Eye (tissue), 1 donor: ENCODE data around the gene DNAJA1.

Source experiments
- DNase-seq: peaks from one replicate; pipeline ENCODE4 v3.0.0-alpha.2; 2015

DNAJA1 gene

DNA sequence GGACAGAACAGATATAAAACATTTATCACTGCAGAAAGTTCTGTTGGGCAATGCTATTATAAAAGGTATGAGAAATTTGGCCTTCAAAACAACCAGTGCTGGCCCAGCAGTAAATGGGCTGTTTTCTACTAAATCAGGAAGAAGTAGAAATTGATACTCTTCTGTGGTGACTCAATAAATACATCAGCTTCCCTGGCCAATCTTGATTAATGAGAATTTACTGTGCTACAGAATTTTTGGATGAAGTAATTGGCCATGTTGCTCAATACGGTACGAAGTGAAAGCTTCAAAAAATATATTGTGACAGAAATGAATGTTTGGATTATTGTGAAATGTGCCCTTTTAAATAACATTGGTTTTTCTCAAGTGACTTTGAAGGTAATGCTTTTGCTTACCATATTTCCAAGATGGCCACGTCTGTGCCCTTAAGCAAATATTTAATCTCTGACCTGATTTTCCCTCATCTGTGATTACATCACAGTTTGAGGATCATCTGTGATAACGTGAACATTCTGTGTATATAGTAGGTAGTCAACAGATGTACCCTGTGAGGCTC, 4.2 kb downstream of the DNAJA1 start:
- DNase-seq: no peak

DNA sequence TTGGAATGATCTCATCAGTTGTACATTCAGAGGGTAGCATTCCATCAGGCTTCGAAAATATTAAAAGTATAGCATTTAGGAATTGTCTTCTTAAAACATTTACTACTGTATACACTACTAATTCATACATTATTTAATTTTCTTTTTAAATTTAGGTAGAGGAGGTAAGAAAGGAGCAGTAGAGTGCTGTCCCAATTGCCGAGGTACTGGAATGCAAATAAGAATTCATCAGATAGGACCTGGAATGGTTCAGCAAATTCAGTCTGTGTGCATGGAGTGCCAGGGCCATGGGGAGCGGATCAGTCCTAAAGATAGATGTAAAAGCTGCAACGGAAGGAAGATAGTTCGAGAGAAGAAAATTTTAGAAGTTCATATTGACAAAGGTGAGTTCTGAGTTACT, 5.2 kb downstream of the DNAJA1 start:
- no peak for DNase-seq

DNA sequence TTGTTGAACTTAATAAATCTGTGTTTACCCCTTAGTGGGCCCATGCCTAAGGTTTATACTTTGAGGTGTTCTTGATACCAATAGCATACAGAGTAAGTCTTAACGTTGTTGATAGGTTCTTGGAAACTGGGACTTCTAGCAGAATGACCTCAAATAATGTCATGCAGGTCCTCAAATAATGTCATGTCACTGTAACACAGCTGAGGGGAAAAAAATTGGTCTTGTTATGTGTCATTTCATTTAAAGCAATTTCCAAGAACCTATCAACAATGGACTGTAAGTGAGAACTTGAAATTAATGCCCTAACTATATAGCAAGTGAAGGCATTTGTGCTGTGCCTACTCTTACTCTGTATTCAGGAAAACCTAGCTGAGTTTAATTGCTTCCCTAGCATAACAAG, 7.2 kb downstream of the DNAJA1 start:
- DNase-seq: no peak

DNA sequence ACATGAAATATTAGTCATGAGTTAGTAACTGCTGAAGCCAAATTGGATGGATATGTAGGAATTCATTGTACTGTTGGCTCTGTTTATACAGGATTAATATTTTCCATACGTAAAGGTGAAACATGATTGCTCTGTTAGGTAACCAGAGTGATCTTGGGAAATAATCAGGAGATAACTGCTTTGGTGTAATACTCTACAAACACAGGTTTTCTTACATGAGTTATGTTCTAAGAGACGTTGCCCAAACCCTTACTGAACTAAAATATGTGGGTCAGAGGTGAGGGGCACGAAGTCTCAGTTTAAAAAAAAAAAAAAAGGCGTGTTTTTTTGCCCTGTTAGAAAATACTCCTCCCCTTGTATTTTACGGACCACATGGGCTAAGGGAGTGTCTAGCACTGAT, 7.8 kb downstream of the DNAJA1 start:
- DNase-seq: no peak

DNA sequence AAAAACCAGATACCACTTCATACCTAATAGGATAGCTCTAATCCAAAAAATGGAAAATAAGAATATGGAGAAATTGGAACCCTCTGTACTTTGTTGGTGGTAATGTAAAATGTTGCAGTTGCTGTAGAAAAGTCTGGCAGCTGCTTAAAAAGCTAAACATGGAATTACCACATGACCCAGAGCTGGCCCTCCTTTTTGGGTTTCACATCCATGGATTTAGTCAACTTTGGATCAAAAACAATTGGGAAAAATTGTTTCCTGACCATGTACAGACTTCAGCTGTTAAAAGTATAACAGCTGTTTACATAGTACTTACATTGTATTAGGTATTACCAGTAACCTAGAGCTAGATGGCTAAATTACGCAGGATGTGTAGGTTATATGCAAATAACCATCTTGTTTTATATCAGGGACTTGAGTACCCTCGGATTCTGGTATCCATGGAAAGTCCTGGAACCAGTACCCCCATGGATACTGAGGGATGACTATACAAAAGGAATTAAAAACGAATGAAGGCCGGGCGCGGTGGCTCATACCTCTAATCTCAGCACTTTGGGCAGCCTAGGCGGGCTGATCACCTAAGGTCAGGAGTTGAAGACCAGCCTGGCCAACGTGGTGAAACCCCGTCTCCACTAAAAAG, 15.8 kb downstream of the DNAJA1 start:
- DNase-seq: no peak

DNA sequence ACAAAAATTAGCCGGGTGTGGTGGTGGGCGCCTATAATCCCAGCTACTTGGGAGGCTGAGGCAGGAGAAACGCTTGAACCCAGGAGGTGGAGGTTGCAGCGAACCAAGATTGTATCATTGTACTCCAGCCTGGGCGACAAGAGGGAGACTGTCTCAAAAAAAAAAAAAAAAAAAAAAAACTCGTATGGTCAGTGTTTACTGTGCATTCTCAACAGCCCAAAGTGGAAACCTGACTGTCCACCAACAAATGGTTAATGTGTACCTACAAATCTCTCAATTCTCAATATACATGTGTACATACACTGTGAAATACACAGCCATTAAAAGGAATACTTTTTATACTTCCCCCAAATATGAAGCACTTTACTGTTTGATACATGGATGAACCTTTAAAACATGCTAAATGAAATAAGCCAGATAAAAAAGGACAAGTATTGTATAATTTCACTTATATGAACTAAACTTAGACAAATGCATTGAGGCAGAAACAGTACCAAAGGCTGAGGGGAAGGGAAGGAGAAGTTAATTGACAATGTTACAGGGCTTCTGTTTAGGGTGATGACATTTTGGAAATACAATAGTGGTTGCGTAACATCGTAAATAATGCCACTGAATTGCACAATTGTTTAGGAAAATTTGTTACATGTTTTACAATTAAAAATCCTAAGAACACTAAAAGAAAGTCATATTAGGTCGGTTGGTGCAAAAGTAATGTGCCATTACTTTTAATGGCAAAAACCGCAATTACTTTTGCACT, 16.5 kb downstream of the DNAJA1 start:
- DNase-seq: peak; percentile 6

DNA sequence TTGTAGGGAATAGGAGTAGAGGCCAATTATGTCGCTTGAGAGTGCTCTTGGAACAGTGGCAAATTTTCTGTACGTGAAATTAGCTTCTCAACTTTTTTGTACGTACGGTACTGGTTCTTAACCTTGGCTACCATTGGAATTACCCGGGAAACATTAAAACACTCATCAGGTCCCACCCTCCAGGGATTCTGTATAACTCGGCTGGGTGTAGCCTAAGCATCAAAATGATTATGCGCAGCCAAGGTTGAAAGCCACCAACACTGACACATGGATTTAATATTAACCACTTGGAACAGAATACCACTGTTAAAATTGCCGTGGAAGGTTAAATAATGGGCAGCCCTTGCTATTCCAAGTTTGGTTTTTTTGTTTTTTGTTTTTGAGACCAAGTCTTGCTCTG, 17.4 kb downstream of the DNAJA1 start:
- DNase-seq: peak; percentile 14

DNA sequence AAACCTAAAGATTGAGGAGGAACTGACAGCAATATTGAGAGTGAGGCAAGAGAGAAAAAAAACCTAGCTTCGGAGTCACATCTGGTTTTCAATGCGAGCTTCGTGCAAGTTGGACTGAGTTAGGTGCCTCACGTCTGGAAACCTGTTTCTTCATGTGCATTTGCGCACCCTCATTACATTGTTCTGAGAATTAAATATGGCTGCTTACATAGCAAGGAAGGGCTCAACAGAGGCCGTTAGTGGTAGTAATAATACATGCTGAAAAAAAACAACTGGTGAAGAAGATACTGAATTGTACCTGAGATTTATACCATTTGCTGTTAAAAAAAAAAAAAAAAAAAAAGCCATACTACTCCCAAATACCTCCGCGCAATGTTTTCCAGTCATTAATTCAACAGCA, 18.6 kb downstream of the DNAJA1 start:
- no peak for DNase-seq

DNA sequence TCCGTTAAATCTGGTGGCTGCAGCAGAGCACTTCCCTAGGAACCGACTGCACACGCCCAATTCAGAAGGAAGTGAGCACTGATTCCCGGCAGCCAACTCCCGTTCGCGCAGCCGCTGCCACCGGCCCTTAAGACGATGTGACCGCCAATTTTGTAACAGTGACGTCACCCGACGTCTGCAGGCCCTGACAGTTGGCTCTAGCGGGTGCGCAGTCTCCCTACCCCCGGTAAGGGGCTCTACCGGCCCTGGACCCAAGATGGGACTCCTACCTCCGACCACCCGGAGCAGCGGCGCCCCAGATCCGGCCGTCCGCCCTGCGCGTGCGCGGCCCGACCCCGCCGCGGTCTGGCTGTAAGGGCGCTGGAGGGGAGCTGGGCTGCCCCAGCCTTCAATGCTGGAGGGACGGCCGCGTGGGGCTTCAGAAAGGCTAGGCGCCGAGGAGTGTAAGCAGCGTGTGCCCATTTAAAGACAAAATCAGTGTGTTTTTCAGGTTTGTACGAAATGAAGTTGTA, 19.1 kb downstream of the DNAJA1 start:
- peak; percentile 92 for DNase-seq

DNA sequence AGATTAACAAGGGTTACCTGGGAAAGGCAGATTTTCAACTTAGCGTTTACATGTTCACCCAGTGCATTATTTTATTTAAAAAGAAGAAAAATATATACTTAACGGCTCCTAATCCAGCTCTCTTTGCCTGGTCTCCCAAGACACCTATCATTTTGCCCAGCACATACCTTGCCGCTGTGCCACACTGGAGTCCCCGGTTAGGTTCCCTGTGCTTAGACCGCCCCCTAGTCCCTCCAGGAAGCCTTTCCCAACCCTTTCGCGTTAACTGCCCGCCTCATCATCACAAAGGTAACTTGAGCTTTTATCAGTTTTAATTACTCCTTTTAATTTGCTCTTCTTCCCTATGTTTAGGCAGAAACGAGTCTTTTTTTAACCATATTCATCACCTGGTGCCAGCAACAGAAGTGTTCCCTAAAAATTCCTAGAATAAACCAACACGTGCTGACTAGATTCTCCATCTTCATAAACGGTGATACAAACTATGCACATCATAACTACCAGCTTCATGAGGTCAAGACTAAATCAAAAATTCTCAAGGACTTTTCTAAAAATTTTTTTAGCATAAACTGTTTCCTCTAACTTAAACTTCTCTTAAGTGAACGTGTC, 19.7 kb downstream of the DNAJA1 start:
- DNase-seq: no peak

DNA sequence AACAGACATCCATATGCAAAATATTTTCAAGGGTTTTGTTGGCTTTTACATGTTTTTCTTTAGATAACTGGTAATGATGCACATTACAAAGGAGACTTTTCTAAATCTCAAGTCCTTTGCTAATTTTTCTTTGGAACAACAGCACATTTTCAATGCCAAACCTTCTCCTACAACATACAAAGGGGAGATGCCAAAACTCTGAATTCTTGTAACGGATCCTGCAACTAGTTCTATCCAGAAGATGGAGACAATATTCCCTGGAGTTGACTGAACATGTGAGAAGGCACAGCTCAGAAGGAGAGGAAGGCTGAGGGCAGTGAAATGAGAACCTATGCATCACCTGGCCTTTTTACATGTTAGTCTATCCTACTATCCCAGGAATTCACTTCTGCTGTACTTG, 21.0 kb downstream of the DNAJA1 start:
- no peak for DNase-seq

DNA sequence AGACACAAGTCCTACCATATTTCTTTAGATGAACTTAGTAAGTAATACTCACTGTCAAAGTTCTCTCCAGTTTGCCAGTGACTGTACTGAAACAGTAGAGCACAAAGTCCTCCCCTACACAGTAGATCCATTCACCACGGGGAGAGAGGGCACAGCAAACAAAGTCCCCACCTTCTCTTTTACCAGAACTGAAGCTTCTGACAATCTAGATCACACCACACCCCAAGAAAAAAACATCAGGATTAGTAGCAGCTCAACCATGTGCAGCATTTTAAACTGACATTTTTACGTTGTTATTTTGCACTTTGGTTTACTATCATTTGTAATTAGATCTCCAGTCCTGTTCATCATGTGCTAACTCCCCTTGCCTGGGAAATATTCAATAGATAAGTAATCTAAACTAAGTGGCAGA, 23.0 kb downstream of the DNAJA1 start:
- no peak for DNase-seq

DNA sequence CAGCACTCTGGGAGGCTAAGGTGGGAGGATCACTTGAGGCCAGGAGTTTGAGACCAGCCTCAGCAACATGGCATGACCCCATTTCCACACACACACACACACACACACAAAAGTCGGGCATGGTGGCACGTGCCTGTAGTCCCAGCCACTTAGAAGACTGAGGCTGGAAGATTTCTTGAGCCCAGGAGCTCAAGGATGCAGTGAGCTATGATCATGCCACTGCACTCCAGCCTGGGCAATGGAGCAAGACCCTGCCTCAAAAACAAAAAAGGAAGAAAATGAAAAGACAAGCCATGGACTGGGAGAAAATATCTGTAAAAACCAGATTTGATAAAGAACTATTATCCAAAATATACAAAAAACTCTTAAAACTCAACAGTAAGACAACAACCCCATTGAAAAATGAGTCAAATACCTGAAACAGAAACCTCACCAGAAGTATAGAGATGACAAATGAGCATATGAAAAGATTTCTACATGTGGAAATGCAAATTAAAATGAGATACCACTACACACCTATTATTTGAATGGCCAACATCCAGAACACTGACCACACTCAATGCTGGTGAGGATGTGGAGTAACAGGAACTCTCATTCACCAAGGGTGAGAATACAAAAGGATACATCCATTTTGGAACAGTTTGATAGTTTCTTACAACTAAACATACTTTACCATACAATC, 24.7 kb downstream of the DNAJA1 start:
- DNase-seq: no peak

DNA sequence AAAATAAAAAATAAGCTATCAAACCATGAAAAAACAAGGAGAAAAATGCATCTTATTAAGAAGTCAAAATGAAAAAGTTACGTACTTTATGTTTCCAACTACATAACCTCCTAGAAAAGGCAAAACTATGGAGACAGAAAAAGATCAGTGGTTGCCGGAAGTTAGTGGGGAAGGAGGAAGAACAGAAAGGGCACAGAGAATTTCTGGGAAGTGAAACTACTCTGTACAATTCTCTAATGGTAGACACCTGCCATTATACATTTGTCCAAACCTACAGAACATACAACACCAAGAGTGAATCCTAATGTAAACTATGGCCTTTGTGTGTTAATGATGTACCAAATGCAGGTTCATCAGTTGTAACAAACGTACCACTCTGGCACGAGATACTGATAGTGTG, 26.1 kb downstream of the DNAJA1 start:
- DNase-seq: no peak

DNA sequence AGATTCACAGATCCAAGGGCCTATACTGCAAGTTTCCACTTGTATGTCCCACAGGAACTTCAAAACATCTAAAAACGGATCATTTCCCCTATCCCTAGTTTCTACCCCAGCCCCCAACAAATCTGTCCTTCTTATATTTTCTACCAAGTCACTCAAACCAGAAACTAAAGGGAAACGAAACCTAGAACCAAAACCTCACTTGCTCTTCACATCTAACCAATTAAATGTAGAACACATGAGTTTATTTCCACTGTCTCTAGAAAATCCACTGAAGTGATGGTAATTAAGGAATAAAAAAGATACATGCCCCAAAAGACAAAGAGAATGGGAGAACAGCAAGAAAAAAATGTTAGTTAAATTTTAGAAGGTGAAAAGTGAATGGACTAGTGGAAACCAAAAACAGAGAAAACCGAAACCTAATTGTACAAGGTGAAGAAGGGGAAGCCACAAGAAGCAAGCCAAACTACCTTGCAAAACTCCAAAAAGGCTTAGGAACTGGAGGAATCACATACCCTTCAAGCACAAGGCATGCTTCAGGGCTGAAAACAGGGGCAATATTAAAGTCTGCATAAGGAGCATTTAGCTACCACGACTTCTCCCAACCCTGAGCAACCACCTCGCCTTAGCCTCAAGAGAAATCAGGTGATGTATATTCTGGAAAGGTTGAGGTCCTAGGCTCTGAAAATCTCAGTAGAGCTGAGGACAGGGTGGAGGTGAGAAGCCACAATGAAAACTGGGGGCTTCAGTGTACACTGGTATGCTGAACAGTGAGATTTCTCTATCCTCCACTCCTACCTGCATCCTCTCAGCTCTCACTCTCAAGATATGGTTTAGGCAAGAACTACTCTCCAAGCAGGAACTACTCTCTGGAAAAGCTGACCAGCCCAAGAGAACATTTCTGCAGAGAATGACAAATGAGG, 40.3 kb downstream of the DNAJA1 start:
- no peak for DNase-seq

DNA sequence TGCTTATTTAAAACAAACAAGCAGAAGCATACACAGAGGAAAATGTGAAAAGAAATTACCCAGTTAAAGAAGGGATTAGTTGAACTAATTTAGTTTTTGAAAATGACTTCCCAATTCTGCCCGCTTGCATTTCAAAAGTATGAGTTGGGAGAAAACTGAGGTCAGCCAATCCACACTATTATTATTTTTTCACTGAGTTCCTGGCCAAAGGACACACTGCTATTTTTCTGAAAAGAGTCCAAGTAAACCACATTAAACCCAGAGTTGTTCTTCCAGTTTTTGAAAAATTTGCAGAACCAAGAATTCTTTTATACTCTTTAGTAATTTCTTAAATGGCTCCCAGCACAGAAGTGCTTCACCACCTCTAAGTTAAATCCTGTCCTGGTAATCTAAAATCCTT, 43.9 kb downstream of the DNAJA1 start:
- DNase-seq: no peak

DNA sequence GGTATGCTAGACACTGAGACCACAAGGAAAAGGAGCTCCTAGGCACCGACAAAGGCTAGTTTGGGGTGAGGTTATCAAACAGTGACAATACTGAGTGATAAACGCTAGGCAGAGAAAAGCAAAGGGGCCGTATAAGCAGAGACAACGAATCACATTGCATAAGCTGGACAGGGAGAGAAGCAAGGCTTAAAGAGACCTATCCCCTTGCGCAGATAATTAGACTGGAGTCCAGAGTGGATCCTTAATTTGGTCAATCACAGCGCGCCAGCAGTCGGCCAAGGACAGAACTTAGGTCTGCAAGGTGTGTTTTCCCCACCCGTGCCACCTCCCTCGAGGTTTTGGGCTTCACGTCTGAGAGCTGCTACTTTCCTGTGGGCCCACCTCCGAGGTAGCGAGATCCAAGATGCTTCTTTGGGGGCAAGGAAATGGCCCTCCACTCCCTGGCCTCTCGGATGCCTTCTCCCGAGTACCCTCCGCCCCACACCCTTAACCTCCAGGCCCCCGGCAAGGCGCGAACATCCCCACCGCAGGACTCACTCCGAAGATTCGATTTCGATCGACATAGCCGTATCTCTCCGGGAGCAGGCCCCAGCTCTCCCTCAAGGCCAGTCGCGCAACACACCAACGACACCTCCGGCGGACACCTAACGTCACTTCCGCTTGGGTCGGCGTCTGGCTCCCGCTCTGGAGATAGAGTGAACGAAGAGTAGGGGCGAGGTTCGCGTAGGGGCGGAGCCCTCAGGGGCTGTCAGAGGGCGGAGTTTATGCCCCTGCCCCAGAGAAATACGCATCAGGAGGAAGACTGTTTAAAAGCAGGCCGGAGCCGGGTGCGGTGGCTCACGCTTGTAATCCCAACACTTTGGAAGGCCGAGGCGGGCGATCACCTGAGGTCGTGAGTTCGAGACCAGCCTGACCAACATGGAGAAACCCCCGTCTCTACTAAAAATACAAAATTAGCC, 51.3 kb downstream of the DNAJA1 start, which contains the start of gene SMU1:
Gene SMU1 (minus strand): TSS at position 629 of the 959 bp plus-strand sequence. CDS start 66 bp downstream, at position 563.
- DNase-seq: peak; percentile 98

DNA sequence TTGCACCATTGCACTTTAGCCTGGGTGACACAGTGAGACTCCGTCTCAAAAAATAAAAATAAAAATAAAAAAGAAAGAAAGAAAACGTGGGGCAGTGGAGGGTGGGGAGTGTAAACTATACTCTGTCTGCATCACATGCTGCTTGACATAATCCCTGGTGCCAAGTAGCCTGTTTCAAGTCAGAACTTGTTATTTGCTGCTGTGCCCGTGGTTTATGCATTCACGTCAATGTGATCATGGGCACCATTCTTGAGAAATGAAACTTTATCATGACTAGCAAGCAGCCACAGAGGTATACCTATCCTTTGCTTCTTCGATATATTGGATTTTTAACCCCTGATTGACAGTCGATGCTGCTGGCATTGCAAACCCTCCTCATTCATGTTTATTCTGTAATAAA, 55.5 kb downstream of the DNAJA1 start:
- DNase-seq: no peak

DNA sequence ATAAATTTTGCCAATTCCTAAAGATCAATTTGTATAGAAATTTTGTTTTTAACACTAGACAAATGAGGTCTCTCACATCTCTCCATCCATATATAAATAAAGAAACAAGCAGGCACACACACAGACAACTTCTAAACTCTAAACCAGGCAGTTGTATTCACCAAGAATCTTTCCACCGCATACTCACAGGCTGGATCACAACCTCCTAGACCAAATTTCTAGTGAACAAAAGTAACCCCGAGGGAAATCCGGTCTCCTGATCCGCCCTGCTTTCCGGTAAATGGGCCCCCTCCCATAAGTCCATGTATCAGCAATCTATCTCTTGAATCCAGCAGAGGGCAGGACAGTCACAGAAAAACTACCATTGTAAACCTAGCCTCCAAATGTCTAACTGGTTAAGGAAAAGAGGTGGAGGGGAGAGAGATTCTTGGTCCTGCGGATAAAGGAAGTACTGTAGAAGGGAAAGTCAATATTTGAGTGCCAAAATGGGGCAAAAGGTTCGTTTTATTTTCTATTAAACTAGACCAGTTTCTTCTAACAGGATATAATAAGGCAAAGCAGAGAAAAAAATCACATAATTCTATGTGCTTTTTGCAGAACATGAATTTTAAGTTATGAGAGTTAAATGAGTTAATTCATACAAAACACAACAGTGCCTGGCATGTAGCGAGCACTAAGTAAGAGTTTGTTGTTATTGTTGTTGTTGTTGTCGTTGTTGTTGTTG, 56.2 kb downstream of the DNAJA1 start:
- peak; percentile 94 for DNase-seq

DNA sequence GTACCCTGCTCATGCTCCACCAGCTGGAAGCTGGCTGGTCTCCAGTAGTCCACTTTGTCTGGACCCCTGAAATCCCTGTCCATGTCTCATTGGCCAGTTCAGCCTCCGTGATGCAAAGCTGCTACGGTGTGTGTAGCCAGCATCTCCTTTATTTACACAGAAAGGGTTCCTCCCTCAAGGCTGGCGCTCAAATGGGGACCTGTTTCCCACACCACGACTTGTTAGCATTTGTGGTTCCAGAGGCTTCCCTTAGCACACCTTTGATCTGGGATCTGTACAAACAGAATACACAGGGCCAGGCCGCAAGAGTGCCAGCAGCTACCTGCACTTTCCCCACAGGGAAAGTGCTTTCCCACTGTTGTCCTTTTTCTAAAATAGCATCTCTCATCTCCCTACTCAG, 57.1 kb downstream of the DNAJA1 start:
- no peak for DNase-seq
